ENCODE data around the gene LCN10.

The LCN10 gene

DNA sequence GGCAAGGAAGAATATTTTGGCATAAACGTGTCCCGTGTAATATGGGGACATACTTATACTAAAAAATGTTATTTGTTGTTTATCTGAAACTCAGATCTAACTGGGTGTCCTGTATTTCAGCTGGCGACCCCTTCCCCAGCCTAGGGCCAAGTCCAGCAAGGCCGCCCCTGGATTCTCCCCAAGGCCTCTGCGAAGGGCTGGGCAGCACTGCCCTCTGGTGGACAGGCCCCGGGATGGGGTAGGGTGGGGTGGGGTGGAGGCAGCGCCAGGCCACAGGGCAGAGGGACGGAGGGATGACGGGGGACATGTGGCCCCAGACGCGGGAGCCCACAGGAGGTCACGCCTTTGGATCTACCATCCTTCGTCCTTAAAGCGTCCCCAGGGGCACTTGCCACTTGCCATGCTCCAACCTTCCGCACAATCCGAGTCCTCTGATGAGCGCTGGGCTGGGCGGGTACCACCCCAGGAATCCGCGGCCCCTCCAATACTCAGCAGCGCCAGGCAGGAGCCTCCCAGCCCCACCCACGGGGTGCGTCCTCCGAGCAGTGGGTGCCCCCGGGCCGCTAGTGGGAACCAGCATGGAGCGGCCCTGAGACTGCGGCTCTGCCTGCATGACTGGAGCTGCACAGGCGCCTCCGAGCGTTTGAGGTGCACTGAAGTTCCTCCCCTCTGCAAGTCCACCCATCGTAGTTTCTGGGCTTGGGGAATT lies 48.4 kb downstream of the LCN10 start:
- TF ChIP-seq GATA1 (IDR thresholded peaks at IDR 0.05; ENCODE audit: low read depth, low read length) = no peak
- no peak for TF ChIP-seq POLR2A (IDR thresholded peaks at IDR 0.05; ENCODE audit: low read length)
- DNase-seq = peak; percentile 53 to 73

- peak in 1 of 2 experiments; percentile 52 for DNase-seq
- TF ChIP-seq GATA1 (IDR thresholded peaks at IDR 0.05; ENCODE audit: low read depth, low read length) = no peak
- TF ChIP-seq POLR2A (IDR thresholded peaks at IDR 0.05; ENCODE audit: low read length) = no peak
Measured at GRCh38 chr9:136693490-136694162, 49.1 kb downstream of the LCN10 start.

DNA sequence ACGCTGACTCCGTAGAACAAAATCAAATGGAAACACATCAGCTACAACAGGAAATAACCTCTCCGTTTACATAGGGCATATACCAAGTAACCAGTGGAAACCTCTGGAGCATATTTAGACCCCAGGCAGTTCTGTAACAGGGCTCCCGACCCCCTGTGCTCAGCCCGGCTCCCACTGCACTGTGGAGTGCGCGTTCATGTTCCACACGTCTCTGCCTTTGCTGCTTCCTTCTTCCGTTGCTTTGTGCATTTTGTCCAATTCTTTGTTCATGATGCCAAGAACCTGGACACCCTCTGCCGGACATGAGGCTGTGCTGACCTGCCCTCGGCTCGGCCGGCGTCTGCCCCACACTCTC lies 49.6 kb downstream of the LCN10 start:
- TF ChIP-seq GATA1 (IDR thresholded peaks at IDR 0.05; ENCODE audit: low read depth, low read length) (no peak), POLR2A (IDR thresholded peaks at IDR 0.05; ENCODE audit: low read length) (no peak)

DNA sequence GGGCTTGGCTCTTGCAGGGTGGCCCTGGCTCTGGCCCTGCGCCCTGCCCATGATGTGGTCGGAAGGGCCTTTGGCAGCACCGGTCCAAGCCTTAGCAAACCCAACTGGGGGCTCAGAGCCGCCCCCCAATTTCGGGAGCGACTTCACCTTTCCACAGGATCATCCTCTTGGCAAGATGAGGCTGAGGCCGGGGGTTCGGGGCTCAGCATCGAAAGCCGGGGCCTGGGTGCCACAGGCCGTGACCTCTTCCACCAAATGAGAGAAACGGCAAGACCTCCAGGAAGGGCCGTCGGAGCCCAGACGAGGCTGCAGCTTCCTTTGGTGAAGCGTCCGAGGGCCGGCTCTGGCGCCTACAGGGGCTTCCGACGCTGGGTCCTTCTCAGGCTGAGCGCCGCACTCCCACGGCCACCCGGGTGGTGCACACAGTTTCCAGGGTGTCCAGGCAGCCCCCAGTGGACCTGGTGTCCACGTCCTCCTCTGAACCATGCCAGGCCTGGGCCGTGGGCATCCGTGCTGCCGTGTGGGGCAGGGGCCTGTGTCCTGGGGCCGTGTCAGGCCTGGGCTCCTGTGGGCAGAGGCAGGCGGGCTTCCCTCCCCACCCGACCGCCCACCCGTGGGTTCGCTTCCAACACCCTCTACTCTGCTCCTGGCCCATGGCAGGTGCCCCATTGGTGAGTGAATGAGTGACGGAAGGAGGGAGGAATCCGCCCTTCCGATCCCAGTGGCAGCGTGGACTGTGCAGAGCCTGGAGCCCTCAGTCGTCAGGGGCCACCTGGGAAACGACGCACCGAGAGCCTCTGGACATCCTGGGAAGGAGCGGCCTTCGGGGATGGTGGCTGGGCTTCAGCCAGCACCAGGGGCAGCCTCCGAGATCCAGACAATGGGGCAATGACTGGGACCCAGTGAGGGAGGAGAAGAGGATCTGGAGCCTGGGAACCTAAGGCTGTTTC lies 50.3 kb downstream of the LCN10 start:
- TF ChIP-seq GATA1 (IDR thresholded peaks at IDR 0.05; ENCODE audit: low read depth, low read length) (no peak), POLR2A (IDR thresholded peaks at IDR 0.05; ENCODE audit: low read length) (no peak)
- no peak for DNase-seq

More for the DNA sequence above, 49.6 kb downstream of the LCN10 start:
- DNase-seq = no peak

GRCh38 chr9:136691316-136692184 lies 51.2 kb downstream of the LCN10 start:
- no peak for DNase-seq
- TF ChIP-seq POLR2A (IDR thresholded peaks at IDR 0.05; ENCODE audit: low read length) (no peak), GATA1 (IDR thresholded peaks at IDR 0.05; ENCODE audit: low read depth, low read length) (no peak)

- TF ChIP-seq GATA1 (IDR thresholded peaks at IDR 0.05; ENCODE audit: low read depth, low read length) (no peak), POLR2A (IDR thresholded peaks at IDR 0.05; ENCODE audit: low read length) (no peak)
- DNase-seq = no peak
Measured at GRCh38 chr9:136690806-136691261, 51.9 kb downstream of the LCN10 start.

- no peak for TF ChIP-seq POLR2A (IDR thresholded peaks at IDR 0.05; ENCODE audit: low read length)
- no peak for TF ChIP-seq GATA1 (IDR thresholded peaks at IDR 0.05; ENCODE audit: low read depth, low read length)
- DNase-seq = no peak
Measured at GRCh38 chr9:136690104-136690805, 52.5 kb downstream of the LCN10 start.

DNA sequence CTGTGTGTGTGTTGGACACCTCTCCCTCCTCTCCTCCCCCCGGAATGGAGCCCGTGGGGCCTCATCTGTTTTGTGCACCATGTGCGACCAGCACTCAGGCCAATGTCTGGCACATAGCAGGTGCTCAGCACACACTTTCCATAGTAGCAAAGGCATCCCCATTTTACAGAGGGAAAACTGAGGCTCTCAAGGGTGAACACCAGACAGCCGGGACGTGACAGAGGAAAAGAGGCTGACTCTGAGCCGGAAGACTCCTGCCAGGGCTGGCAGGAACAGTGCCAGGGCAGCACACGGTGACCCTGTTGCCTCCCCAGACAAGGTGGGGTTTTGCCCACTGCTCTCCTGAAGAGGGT lies 53.7 kb downstream of the LCN10 start:
- TF ChIP-seq GATA1 (IDR thresholded peaks at IDR 0.05; ENCODE audit: low read depth, low read length) = no peak
- TF ChIP-seq POLR2A (IDR thresholded peaks at IDR 0.05; ENCODE audit: low read length) = no peak
- no peak for DNase-seq

DNA sequence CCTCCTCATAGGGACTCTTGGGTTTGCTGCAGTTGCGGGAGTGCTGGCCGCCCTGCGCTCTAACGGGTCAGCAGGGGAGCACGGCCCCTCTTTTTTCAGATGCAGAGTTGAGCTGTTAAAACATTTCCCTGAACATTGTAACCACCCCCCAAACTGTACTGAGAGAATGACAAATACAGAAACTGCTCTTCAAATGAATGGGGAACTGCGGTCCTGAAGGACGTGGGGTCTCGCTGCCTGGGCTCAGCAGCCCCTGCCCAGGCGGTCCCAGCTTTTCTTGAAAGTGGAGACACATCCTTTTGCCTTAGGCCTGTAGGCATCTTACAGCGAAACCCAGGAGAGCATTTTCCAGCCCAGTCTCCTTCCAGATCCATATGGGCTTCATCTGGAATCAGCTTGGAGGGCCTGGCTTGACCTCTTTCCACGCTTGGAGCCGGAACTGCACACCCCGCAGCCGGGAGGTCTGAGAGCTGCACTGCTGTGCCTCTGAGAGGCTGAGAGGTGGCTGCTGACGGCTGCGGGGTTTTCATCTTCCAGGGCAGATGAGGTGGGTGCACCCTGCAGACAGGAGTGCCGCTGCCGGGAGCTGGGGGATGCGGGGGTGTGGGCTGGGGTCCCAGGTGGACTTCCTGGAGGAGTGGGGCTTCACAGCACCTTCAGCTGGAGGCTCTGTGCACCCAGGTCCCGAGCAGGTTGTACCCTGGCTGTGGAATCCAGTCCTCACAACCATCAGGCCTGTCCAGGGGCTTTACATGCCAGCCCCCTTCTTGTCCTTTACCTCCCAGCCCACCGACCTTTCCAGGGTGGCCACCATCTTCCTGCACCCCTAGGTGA lies 54.2 kb downstream of the LCN10 start:
- no peak for TF ChIP-seq POLR2A (IDR thresholded peaks at IDR 0.05; ENCODE audit: low read length)
- TF ChIP-seq GATA1 (IDR thresholded peaks at IDR 0.05; ENCODE audit: low read depth, low read length) = no peak
- DNase-seq = no peak
